H1 (cell line): ENCODE measurements around the gene PRR14L. TPM values are rescaled to one million over a fixed set of nuclear protein-coding genes. Genes with fewer than 3 reads are reported as not detected.

Source experiments
- POLR2AphosphoS5 ChIP-seq: IDR thresholded peaks from 2 replicates; pipeline ENCODE4 v1.6.1; 2011; ENCODE audit warnings: low read depth, low read length
- TAF1 ChIP-seq: IDR thresholded peaks from 2 replicates; pipeline ENCODE4 v1.6.1; 2011; ENCODE audit warnings: mild to moderate bottlenecking, low read depth, low read length
- TBP ChIP-seq: IDR thresholded peaks from 2 replicates; pipeline ENCODE4 v1.6.1; 2011; ENCODE audit warnings: low read depth, low read length, improper control_type of control experiment
- YY1 ChIP-seq: IDR thresholded peaks from 2 replicates; pipeline ENCODE4 v1.6.1; 2011; ENCODE audit warnings: low read depth, mild to moderate bottlenecking, low read length
- polyA plus RNA-seq, 7 experiments: library from polyadenylated mRNA; depleted of rRNA in 3 of 7; stranded (reverse) in 5 of 7; unstranded in 2 of 7; fragments of >200 nt in 5 of 7; fragments of 200-250 nt in 2 of 7; gene quantifications; 1 replicate in 5 of 7; 2 replicates in 1 of 7; 4 replicates in 1 of 7; pipeline versions ENCODE4 v1.2.1 to v1.2.3, GENCODE V29; 2011 to 2013; ENCODE audit warnings: missing spikeins in 2 of 7, mixed read lengths in 2 of 7
- total RNA-seq: library from RNA; stranded (reverse); fragmentation: NEBNext Ultra II Directional; extraction: Animal tissue kit (Norgen Biotek cat#: 25700); gene quantifications from 2 replicates; pipeline ENCODE4 v1.2.1, GENCODE V29; 2021
- TF ChIP-seq, protein P1 (sequence below): IDR thresholded peaks from 2 replicates; pipeline ENCODE4 v1.6.1; 2012; ENCODE audit warnings: inconsistent platforms

PRR14L gene
- total and polyA plus RNA-seq, 2 of the 8 experiments (the other 6 are each of a cell fraction or from before 2014, with no cell fraction given): 26.5 to 98.6 TPM

DNA sequence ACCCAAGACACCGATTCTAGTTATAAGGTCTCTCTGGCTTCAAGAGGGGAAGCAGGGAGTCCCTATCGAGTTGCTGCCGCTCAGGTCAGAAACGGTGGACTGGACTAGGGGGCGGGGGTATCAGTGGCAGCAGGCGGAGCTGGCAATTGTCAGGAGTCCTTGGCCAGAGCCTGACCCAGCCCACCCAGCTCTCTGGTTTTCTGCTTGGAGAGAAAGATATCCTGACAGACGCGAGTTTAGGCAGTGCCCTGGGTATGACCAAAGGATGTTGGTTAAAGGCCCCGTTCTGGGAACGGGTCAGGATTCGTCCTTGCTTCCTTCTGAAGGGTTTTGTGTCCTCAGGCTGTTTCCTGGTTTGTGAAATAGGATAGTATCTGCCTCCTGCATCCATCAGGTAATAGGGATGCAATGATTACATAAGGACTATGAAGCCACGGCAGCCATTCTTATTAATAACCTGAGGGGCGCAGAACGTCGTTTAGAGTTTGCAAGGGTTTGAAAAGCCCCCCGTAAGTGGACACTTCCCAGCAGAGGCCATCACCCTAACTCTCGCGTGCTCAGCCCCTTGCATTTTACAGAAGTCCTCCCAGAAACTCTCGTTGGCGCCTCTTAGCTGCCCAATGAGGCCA lies 3.2 kb upstream of the PRR14L start (continued):
- TF ChIP-seq YY1 (no peak), POLR2AphosphoS5 (peak; percentile 66), TBP (peak; percentile 42; the same call in 1 of the 2 replicates), TAF1 (peak; percentile 58)
- TF ChIP-seq, protein P1, sequence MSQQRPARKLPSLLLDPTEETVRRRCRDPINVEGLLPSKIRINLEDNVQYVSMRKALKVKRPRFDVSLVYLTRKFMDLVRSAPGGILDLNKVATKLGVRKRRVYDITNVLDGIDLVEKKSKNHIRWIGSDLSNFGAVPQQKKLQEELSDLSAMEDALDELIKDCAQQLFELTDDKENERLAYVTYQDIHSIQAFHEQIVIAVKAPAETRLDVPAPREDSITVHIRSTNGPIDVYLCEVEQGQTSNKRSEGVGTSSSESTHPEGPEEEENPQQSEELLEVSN: no peak
